NCI-H2107 (cell line): ENCODE data around the gene WASF1.
"Not testable (repeated sequence)": the region's sequence is repeated elsewhere in the genome, so short reads cannot be mapped to it uniquely, and the experiment has no call there.

Experiments
- DNase-seq: peaks from one replicate; lab custom pipeline; 2025; lab: John Stamatoyannopoulos, UW

Gene WASF1

GRCh38 chr6:110173506-110174132, 5.9 kb downstream of the WASF1 start:
- no peak for DNase-seq

- DNase-seq: no peak
Measured at GRCh38 chr6:110170081-110170480, 9.4 kb downstream of the WASF1 start.

- DNase-seq: no peak
Measured at GRCh38 chr6:110158479-110158878, 21.0 kb downstream of the WASF1 start.

- no peak for DNase-seq
Measured at GRCh38 chr6:110147870-110148269, 31.6 kb downstream of the WASF1 start.

DNA sequence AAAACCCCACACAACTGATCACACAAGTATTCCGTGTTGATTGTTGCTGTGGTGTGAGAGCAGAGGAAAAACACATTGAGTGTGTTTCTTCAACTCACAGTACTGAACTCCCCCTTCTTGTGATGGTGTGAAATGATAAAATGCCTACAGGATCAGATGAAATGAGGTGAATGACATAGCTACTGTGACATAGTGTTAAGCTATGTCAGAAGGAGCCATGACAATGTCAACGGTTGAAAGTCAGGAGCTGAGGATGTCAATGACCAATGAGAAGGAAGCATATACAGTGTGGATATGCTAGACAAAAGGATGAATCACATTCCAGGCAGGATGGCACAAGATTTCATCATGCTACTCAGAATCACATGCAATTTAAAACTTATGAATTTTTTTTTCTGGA, 38.8 kb downstream of the WASF1 start:
- DNase-seq: no peak

- no peak for DNase-seq
Measured at GRCh38 chr6:110139052-110139451, 40.4 kb downstream of the WASF1 start.

DNA sequence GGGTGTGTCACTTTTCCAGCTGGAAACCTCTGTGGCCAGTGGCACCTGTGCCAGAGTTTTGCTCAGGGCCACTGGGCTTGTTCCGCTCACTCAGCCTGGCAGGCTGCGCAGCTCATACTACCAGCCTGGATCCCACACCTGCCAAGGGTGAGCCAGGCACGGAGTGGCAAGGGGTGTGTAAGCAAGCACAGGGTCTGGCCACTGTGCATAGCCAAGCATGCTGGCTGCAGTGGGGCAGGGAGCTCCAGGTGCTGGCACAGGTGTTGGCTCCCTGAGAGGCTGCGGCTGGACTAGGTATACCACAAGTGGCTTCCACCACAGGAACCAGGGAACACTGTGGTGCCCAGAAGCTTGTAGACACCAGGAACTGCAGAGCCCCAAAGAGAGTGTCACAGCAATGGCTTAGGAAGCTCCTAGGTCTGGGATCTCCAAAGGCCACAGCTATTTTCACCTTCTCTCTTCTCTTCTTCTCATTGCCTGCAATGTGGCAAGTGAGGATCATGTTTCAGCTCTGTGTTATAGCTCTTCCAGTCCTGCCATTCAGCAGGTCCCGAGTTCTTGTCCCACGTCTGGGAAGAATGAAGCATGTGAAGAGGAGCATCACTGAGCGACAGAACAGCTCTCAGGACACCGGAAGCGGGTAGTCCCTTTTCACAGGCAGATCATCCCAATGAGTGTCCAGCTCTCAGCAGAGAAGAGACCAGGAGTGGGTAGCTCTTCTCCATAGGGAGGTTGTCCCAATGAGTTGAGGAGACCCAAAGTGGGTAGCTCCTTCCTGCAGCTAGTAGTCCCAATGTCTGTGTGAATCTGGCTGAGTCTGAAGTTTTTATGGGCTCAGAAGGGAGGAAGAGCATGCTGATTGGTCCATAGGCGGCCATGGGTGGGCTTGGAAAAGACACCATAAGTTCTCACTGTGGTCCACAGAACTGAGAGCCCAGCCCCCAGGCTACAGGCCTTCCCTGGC, 41.3 kb downstream of the WASF1 start:
- DNase-seq: no peak

DNA sequence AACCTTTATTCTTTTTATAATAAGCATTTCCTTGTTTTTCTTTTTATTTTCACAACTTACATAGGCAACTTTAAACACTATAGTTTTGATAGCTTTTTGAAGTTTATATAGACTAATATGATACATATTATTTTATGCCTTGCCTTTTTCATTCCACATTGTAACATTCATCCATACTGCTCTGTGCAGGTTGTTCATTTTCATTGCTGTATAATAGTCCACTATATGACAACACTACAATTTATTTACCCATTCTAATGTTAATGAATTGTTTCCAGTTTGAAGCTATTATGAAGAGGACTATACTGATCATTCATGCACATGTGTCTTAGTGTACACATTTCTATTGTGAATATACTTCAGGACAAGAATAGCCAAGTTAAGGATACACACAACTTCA, 49.1 kb downstream of the WASF1 start:
- DNase-seq: no peak

DNA sequence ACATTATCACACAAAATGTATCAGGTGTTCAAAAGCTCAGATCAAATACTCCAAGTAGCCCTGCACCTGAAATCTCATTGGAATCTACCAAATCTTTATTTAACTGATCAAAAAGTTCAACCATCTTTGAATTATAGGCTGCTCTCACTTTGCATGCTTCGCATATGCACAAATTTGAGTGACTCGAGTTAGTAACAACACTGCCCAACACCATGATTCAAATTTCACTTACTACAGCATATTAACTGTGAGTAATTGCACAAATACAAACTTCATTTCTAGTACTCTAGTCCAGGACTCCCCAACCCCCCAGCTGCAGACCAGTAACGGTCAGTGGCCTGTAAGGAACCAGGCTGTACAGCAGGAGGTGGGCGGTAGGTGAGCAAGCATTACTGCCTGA, 51.1 kb downstream of the WASF1 start:
- no peak for DNase-seq

DNA sequence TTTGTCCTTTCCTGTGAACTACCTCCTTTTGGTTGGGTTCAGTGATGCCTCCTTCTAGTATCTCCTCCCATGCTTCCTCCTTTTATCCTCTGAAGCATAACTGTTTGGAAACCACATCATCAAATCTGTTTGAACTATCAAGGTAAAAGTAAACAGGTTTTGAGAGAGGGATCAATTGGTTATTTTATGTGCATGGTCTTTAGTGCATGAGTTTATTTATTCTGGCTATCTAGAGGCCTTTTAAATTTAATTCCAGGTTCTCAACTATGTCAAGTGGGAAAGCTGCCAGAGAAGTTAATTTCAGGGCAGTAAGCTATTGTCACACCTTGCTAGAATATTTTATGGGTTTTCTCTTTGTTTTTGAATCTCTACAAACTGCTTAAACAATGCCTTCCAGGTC, 54.1 kb downstream of the WASF1 start:
- DNase-seq: no peak

DNA sequence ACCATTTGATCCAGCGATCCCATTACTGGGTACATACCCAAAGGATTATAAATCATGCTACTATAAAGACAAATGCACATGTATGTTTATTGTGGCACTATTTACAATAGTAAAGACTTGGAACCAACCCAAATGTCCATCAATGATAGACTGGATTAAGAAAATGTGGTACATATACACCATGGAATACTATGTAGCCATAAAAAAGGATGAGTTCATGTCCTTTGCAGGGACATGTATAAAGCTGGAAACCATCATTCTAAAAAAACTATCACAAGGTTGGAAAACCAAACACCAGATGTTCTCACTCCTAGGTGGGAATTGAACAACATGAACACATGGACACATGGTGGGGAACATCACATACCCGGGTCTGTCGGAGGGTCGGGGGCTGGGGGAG, 57.8 kb downstream of the WASF1 start:
- DNase-seq: not testable (repeated sequence)

DNA sequence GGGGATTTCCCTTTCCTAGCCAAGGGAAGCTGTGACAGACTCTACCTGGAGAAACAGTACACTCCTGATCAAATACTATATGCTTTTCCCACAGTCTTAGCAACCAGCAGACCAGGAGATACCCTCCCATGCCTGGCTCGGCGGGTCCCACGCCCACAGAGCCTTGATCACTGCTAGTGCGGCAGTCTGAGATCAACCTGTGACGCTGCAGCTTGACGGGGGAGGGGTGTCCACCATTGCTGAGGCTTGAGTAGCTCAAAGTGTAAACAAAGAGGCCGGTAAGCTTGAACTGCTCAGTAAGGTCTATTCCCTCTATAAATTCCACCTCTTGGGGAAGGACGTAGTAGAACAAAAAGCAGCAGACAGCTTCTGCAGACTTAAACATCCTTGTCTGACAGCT, 63.2 kb downstream of the WASF1 start:
- no peak for DNase-seq

DNA sequence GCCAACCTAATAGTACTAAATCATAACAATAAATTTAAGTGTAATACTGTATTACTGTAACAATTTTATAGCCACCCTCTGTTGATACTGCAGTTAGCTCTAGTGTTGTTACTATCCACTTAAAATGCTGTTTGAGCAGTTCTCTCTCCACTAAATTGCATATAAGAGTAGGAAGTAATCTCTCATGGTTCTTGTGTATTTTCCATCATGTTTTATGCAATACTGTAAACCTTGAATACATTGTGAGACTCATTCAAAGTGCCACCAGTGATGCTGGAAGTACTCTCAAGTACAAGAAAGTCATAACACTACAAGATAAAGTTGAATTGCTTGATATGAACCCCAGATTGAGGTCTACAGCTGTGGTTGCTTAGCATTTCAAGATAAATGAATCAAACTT, 65.5 kb downstream of the WASF1 start:
- DNase-seq: no peak

DNA sequence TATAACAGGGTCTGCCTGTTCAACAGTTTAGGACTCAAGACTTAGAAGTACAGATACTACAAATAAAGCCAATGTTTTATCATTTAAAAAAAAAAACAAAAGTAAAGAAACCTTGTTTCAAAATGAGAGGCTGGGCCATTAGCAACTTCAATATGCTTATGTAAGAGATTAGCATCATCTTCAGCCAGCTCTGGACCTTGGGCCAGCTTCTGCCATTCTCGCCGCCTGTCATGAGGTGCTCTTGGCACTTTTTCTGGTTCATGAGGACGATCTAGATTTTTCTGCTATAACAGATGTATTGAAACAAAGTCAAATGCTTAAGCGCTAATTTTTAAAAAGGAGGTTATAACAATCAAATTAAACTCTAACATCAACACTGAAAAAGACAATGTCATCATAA, 74.2 kb downstream of the WASF1 start:
- no peak for DNase-seq

GRCh38 chr6:110103260-110103659, 76.2 kb downstream of the WASF1 start:
- DNase-seq: no peak

DNA sequence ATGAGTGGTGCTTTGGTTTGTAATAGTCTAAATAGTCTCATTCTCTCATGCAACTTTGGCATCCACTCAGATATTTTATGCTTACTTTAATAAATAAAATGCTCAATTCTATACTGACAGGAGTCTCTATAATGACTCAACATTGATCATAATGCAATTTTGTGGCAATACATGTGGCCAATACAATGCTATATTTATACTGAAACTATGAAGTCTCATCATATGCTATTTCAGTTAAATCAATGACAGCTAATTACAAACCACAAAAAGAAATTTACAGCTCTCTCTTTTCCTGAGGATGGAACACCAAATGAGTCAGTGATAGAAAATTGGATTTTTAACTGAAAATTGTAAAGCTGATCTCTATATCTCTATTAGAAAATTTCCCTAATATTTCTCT, 77.1 kb downstream of the WASF1 start:
- DNase-seq: no peak

DNA sequence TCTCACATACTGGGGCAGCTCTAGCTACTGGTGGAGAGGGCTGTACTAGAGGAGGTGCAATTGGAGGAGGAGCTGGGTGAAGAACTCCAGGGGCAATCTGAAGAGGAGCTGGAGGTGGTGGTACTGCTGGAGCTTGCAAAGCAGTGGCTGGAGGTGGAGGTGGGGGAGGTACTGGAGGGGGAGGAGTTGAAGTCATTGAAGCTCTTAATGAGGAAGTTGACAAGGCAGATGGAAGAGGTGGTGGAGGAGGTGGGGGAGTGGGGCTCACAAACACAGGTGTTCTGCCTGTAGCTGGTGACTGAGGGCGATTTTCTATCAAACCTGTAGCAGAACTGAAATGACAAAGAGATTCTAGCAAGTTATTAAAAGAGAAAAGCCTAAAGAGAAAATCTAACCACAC, 77.6 kb downstream of the WASF1 start:
- DNase-seq: no peak

GRCh38 chr6:110098511-110099116, 80.9 kb downstream of the WASF1 start:
- DNase-seq: no peak

GRCh38 chr6:110097443-110097842, 82.0 kb downstream of the WASF1 start:
- DNase-seq: no peak

DNA sequence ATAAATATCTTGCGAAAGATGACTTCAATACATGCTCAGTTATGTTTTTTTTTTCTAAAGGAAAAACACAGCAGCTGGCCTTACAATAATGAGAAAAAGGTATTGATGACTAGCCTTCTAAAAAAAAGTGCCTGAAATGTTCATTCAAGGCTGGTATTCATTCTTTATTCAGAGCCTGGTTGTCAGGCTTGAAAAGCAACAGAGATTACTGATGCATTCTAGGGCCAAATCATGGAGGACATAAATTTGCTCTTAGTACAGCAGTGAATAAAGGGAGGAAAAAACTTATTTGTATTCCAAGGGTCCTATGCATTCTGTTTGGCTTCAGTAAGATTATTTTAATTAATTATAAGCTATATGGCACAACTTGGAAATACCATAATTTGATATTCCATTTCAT, 83.5 kb downstream of the WASF1 start:
- no peak for DNase-seq

GRCh38 chr6:110095101-110095500, 84.4 kb downstream of the WASF1 start:
- DNase-seq: no peak

- no peak for DNase-seq
Measured at GRCh38 chr6:110093981-110094380, 85.5 kb downstream of the WASF1 start.

- no peak for DNase-seq
Measured at GRCh38 chr6:110090876-110091275, 88.6 kb downstream of the WASF1 start.
